ENCODE data around the gene HSD17B14.
"Not testable (repeated sequence)": the region's sequence is repeated elsewhere in the genome, so short reads cannot be mapped to it uniquely, and the experiment has no call there.

- not testable (repeated sequence) for TF ChIP-seq CTCF (IDR thresholded peaks at IDR 0.05; ENCODE audit: low read depth, low read length); EZH2phosphoT487 (IDR thresholded peaks at IDR 0.05; ENCODE audit: low read depth)
Observed at GRCh38 chr19:48846659-48847058, 10.4 kb upstream of the HSD17B14 start.

All from OCI-LY3 (cell line).